Right lung (tissue), 5 donors: ENCODE measurements around the gene CAPZB. TPM values are rescaled to one million over a fixed set of nuclear protein-coding genes. Genes with fewer than 3 reads are reported as not detected.

Experiments
- polyA plus RNA-seq, 5 donors: library from polyadenylated mRNA; unstranded; fragments of 120-200 nt; gene quantifications; one replicate each; pipeline versions ENCODE4 v1.2.1 to v1.2.3, GENCODE V29; 2013; ENCODE audit warnings: inconsistent platforms in 1 of 5, low replicate concordance in 1 of 5; ENCODE audit not compliant: insufficient read length in 5 of 5, insufficient read depth in 1 of 5

The CAPZB gene
- polyA plus RNA-seq, 5 donors, result 218 to 320 (median 235) TPM

Other genes with a start within 250 kb of the CAPZB start
- 10 to 100 TPM; 38.6 to 52.2 (median 50.6) TPM for gene EMC1, start 234.0 kb downstream of the CAPZB start, polyA plus RNA-seq
- 10 to 100 TPM; 28.0 to 37.5 (median 29.9) TPM for gene MRTO4, start 233.7 kb downstream of the CAPZB start, polyA plus RNA-seq
- gene AKR7A3, start 196.8 kb downstream of the CAPZB start, polyA plus RNA-seq, result 1 to 10 TPM in 4 of 5 donors, under 1 TPM in 1; 0.86 to 2.4 (median 1.9) TPM
- 10 to 100 TPM; 57.5 to 78.6 (median 66.4) TPM for gene AKR7A2, start 173.4 kb downstream of the CAPZB start, polyA plus RNA-seq
- gene SLC66A1, start 173.2 kb downstream of the CAPZB start, polyA plus RNA-seq, result 10 to 100 TPM in 1 of 5 donors, 1 to 10 TPM in 4; 8.3 to 11.0 (median 8.6) TPM
- gene NBL1, start 158.8 kb upstream of the CAPZB start, polyA plus RNA-seq, result 100 to 1,000 TPM in 2 of 5 donors, 10 to 100 TPM in 3; 62.9 to 103 (median 92.8) TPM
- not detected for gene HTR6, start 179.3 kb upstream of the CAPZB start, polyA plus RNA-seq